SK-N-SH (cell line): Measurements from ENCODE around the gene PRKG1. TPM values are rescaled to one million over a fixed set of nuclear protein-coding genes. Genes with fewer than 3 reads are reported as not detected.

Experiments
- CTCF ChIA-PET: fragments of 300-600, 350-600 bp; formaldehyde crosslinking; extraction: SDS; loops from one replicate; lab custom pipeline; 2021; lab: Yijun Ruan, JAX
- POLR2A ChIA-PET: fragments of 350-600 bp; sonication (Branson Sonifier 250); formaldehyde crosslinking; extraction: SDS; loops from one replicate; lab custom pipeline; 2020; ENCODE audit warnings: antibody characterized with exemption, inconsistent platforms; lab: Yijun Ruan, JAX
- DNase-seq: peaks from one replicate; pipeline ENCODE4 v3.0.0; 2012
- H2AFZ ChIP-seq: fragments of 200-600 bp; sonication (generic); 2 replicates; pipeline ENCODE4 v1.8.1; 2016; ENCODE audit warnings: antibody characterized with exemption, mild to moderate bottlenecking, low read depth
- H3F3A ChIP-seq: fragments of 200-600 bp; sonication (generic); replicated peaks from 2 replicates; pipeline ENCODE3; 2016; ENCODE audit warnings: antibody characterized with exemption, mild to moderate bottlenecking; ENCODE audit not compliant: insufficient read depth
- H3K27ac ChIP-seq, 2 experiments: fragments of 200-500 bp in 1 of 2; fragments of 200-600 bp in 1 of 2; sonication (Bioruptor generic) in 1 of 2; sonication (generic), shearing (Covaris generic) in 1 of 2; 2 replicates each; pipeline versions ENCODE4 v1.5.1 to v1.6.1; 2014 to 2016; ENCODE audit warnings: low read depth in 2 of 2, inconsistent platforms in 1 of 2, low read length in 1 of 2, mild to moderate bottlenecking in 1 of 2, mixed read lengths in 1 of 2
- H3K27me3 ChIP-seq: fragments of 200-600 bp; sonication (generic), shearing (Covaris generic); 2 replicates; pipeline ENCODE4 v1.6.1; 2016; ENCODE audit warnings: mixed run types; ENCODE audit not compliant: insufficient read depth
- H3K36me3 ChIP-seq, 2 experiments: fragments of 200-500 bp in 1 of 2; fragments of 200-600 bp in 1 of 2; sonication (Bioruptor generic) in 1 of 2; sonication (generic) in 1 of 2; replicated peaks in 1 of 2; 2 replicates each; pipeline versions ENCODE3 to v1.5.1; 2014 to 2016; ENCODE audit warnings: low read length in 1 of 2, mild to moderate bottlenecking in 1 of 2; ENCODE audit not compliant: insufficient read depth in 2 of 2, control insufficient read depth in 1 of 2
- H3K4me1 ChIP-seq, 2 experiments: fragments of 200-500 bp in 1 of 2; fragments of 200-600 bp in 1 of 2; sonication (Bioruptor generic) in 1 of 2; sonication (generic), shearing (Covaris generic) in 1 of 2; 2 replicates each; pipeline versions ENCODE4 v1.5.1 to v1.6.1; 2014 to 2016; ENCODE audit warnings: low read depth in 1 of 2, low read length in 1 of 2, mixed run types in 1 of 2; ENCODE audit not compliant: insufficient read depth in 2 of 2, control insufficient read depth in 1 of 2
- H3K4me2 ChIP-seq: fragments of 200-600 bp; sonication (generic), shearing (Covaris generic); 2 replicates; pipeline ENCODE4 v1.6.1; 2017; ENCODE audit warnings: mixed run types
- H3K4me3 ChIP-seq, 2 experiments: fragments of 200-500 bp in 1 of 2; fragments of 200-600 bp in 1 of 2; sonication (Bioruptor generic) in 1 of 2; sonication (generic), shearing (Covaris generic) in 1 of 2; 2 replicates each; pipeline versions ENCODE4 v1.5.1 to v1.8.1; 2014 to 2016; ENCODE audit warnings: low read depth in 2 of 2, inconsistent platforms in 1 of 2, low read length in 1 of 2, mild to moderate bottlenecking in 1 of 2, mixed read lengths in 1 of 2, moderate library complexity in 1 of 2
- H3K79me2 ChIP-seq: fragments of 200-600 bp; sonication (generic); 2 replicates; pipeline ENCODE4 v1.8.1; 2017; ENCODE audit warnings: mild to moderate bottlenecking; ENCODE audit not compliant: insufficient read depth
- H3K9ac ChIP-seq: fragments of 200-600 bp; sonication (generic); 2 replicates; pipeline ENCODE4 v1.6.1; 2017; ENCODE audit warnings: mixed run types
- H3K9me2 ChIP-seq: fragments of 200-600 bp; sonication (generic); 2 replicates; pipeline ENCODE4 v1.6.1; 2017; ENCODE audit warnings: mixed run types
- H3K9me3 ChIP-seq: fragments of 200-600 bp; sonication (generic); 2 replicates; pipeline ENCODE4 v1.6.1; 2017; ENCODE audit warnings: mixed run types, mild to moderate bottlenecking, moderate library complexity
- H4K20me1 ChIP-seq: fragments of 200-600 bp; sonication (generic); 2 replicates; pipeline ENCODE4 v1.6.1; 2017; ENCODE audit warnings: mild to moderate bottlenecking, mixed run types; ENCODE audit not compliant: insufficient read depth
- CHD2 ChIP-seq: fragments of 150-350 bp; IDR thresholded peaks from 2 replicates; pipeline ENCODE4 v1.6.1; 2018; ENCODE audit warnings: low read length; ENCODE audit not compliant: partially characterized antibody
- ELF1 ChIP-seq: IDR thresholded peaks from 2 replicates; pipeline ENCODE4 v1.4.0; 2012
- FOXJ3 ChIP-seq: sonication (generic); formaldehyde crosslinking; IDR thresholded peaks from 2 replicates; pipeline ENCODE4 v1.5.1; 2020; ENCODE audit warnings: mild to moderate bottlenecking, missing genetic modification reagents
- FOXM1 ChIP-seq: IDR thresholded peaks from 2 replicates; pipeline ENCODE4 v1.4.0; 2012; ENCODE audit warnings: low read depth, mild to moderate bottlenecking
- GABPA ChIP-seq: IDR thresholded peaks from 2 replicates; pipeline ENCODE4 v1.4.0; 2012; ENCODE audit warnings: low read depth, mild to moderate bottlenecking
- GATA2 ChIP-seq: sonication (generic); formaldehyde crosslinking; IDR thresholded peaks from 2 replicates; pipeline ENCODE4 v1.5.0; 2020; ENCODE audit warnings: mild to moderate bottlenecking, missing genetic modification reagents
- MEF2A ChIP-seq: IDR thresholded peaks from 2 replicates; pipeline ENCODE4 v1.4.0; 2012; ENCODE audit warnings: low read depth, borderline replicate concordance
- PBX3 ChIP-seq: IDR thresholded peaks from 2 replicates; pipeline ENCODE4; 2012
- POLR2AphosphoS5 ChIP-seq: IDR thresholded peaks from 2 replicates; pipeline ENCODE4 v1.6.1; 2012; ENCODE audit warnings: low read depth, low read length
- RAD21 ChIP-seq: IDR thresholded peaks from 2 replicates; pipeline ENCODE4 v1.6.1; 2012; ENCODE audit warnings: mild to moderate bottlenecking, low read length
- SIN3A ChIP-seq: IDR thresholded peaks from 2 replicates; pipeline ENCODE4 v1.6.1; 2012; ENCODE audit warnings: low read depth, mild to moderate bottlenecking, low read length, moderate library complexity, borderline replicate concordance
- TEAD4 ChIP-seq: IDR thresholded peaks from 2 replicates; pipeline ENCODE4 v1.4.0; 2012; ENCODE audit warnings: mild to moderate bottlenecking, borderline replicate concordance; ENCODE audit not compliant: insufficient read depth
- YY1 ChIP-seq: IDR thresholded peaks from 2 replicates; pipeline ENCODE4 v1.4.0; 2012; ENCODE audit warnings: low read depth, mild to moderate bottlenecking
- ZBTB33 ChIP-seq: IDR thresholded peaks from 2 replicates; pipeline ENCODE4 v1.4.0; 2012; ENCODE audit warnings: low read depth, borderline replicate concordance
- WGBS: methylation state at CpG from one replicate; pipeline ENCODE4 v1.1.6; 2017; ENCODE audit warnings: low lambda C conversion rate; 5-methylcytosine and 5-hydroxymethylcytosine counted together
- polyA plus RNA-seq, 3 experiments: library from polyadenylated mRNA; depleted of rRNA; stranded (reverse); fragments of >200 nt; gene quantifications; 2 replicates each; pipeline ENCODE4 v1.2.3, GENCODE V29; 2012
- TF ChIP-seq, protein P1 (sequence below): IDR thresholded peaks from 2 replicates; pipeline ENCODE4 v1.4.0; 2012; ENCODE audit warnings: low read depth, borderline replicate concordance
- TF ChIP-seq, protein P2 (sequence below): IDR thresholded peaks from 2 replicates; pipeline ENCODE4 v1.6.1; 2012; ENCODE audit warnings: mild to moderate bottlenecking, low read depth, low read length, moderate library complexity
- TF ChIP-seq, protein P3 (sequence below): IDR thresholded peaks from 2 replicates; pipeline ENCODE4 v1.4.0; 2012; ENCODE audit warnings: low read depth

PRKG1 gene
- polyA plus RNA-seq, 1 of the 3 experiments (the other 2 are of a cell fraction): 4.1 TPM

DNA sequence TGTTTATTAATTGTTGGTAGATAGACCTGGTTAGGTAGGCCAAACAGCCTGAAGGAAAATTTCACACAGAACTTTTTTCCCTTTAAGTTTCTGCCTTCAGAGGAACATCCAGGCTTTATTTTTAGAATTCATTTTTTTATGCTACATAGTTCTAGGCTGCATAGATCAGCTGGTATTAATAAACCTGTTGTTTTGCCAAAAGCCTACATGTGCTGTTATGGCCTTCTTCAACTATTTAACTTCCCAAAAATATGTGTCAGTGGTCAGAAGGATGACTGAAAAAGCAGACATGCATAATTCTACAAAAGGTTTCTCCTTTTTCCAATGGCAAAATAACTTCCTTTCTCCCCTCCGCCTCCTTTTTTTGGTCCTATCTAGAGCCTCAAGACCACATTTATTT is 936.8 kb downstream of the PRKG1 start:
- Histone ChIP-seq H3K79me2 (no peaks in the 10 kb centered on the region), H3K4me2 (no peak overlapping the region), H3F3A (no peaks in the 10 kb centered on the region), H3K9me2 (no peaks in the 10 kb centered on the region), H3K4me3 (no peak overlapping the region), H3K27me3 (no peaks in the 10 kb centered on the region), H2AFZ (no peak overlapping the region), H3K36me3 (no peaks in the 10 kb centered on the region), H3K9me3 (no peaks in the 10 kb centered on the region), H4K20me1 (no peaks in the 10 kb centered on the region), H3K9ac (no peak overlapping the region), H3K4me1 (no peaks in the 10 kb centered on the region; a peak in 1 of 4 replicates), H3K27ac (peak overlapping the region in 1 of 2 experiments; percentile 66; a peak in 1 of 4 replicates)
- CTCF ChIA-PET: interaction anchor here (1.1 kb wide), 1 partner anchor 948 kb away, joined by 4 read pairs; no protein-coding TSS in a partner anchor
- TF ChIP-seq RAD21: no peak
- no peak for TF ChIP-seq ZBTB33
- TF ChIP-seq, protein P1, sequence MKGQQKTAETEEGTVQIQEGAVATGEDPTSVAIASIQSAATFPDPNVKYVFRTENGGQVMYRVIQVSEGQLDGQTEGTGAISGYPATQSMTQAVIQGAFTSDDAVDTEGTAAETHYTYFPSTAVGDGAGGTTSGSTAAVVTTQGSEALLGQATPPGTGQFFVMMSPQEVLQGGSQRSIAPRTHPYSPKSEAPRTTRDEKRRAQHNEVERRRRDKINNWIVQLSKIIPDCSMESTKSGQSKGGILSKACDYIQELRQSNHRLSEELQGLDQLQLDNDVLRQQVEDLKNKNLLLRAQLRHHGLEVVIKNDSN: no peak
- no peak for TF ChIP-seq TEAD4
- TF ChIP-seq PBX3: no peak
- TF ChIP-seq SIN3A: no peak
- TF ChIP-seq, protein P2, sequence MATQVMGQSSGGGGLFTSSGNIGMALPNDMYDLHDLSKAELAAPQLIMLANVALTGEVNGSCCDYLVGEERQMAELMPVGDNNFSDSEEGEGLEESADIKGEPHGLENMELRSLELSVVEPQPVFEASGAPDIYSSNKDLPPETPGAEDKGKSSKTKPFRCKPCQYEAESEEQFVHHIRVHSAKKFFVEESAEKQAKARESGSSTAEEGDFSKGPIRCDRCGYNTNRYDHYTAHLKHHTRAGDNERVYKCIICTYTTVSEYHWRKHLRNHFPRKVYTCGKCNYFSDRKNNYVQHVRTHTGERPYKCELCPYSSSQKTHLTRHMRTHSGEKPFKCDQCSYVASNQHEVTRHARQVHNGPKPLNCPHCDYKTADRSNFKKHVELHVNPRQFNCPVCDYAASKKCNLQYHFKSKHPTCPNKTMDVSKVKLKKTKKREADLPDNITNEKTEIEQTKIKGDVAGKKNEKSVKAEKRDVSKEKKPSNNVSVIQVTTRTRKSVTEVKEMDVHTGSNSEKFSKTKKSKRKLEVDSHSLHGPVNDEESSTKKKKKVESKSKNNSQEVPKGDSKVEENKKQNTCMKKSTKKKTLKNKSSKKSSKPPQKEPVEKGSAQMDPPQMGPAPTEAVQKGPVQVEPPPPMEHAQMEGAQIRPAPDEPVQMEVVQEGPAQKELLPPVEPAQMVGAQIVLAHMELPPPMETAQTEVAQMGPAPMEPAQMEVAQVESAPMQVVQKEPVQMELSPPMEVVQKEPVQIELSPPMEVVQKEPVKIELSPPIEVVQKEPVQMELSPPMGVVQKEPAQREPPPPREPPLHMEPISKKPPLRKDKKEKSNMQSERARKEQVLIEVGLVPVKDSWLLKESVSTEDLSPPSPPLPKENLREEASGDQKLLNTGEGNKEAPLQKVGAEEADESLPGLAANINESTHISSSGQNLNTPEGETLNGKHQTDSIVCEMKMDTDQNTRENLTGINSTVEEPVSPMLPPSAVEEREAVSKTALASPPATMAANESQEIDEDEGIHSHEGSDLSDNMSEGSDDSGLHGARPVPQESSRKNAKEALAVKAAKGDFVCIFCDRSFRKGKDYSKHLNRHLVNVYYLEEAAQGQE: no peak
- TF ChIP-seq POLR2AphosphoS5: no peak
- TF ChIP-seq MEF2A: no peak
- TF ChIP-seq, protein P3, sequence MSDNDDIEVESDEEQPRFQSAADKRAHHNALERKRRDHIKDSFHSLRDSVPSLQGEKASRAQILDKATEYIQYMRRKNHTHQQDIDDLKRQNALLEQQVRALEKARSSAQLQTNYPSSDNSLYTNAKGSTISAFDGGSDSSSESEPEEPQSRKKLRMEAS: no peak
- TF ChIP-seq YY1: no peak
- TF ChIP-seq GATA2 (CRISPR knock-in tag): no peak
- TF ChIP-seq CHD2: no peak
- TF ChIP-seq FOXM1: no peak
- TF ChIP-seq GABPA: no peak
- TF ChIP-seq FOXJ3 (CRISPR knock-in tag): no peak
- TF ChIP-seq ELF1: no peak
- 88% methylated on average over 1 of the region's 1 CpG for WGBS
- POLR2A ChIA-PET: no interaction called here
- DNase-seq: no peak
